LHCN-M2 (cell line): ENCODE results near the gene ITGAE. TPM values are rescaled to one million over a fixed set of nuclear protein-coding genes. Genes with fewer than 3 reads are reported as not detected.
A peak's percentile ranks its signal among the peaks of the same experiment; 100 is the strongest.

Experiments used
- DNase-seq: peaks from one replicate; pipeline ENCODE4 v3.0.0-alpha.2; 2012; ENCODE audit warnings: low read depth
- total RNA-seq: library from RNA; depleted of rRNA; stranded (reverse); fragments of >200 nt; gene quantifications from 2 replicates; pipeline ENCODE4 v1.2.3, GENCODE V29; 2014

ITGAE gene
- total RNA-seq, 1 experiment from 2014 or later, result 38.6 TPM

- DNase-seq, result no peak
These were observed 17.0 kb upstream of the ITGAE start for GRCh38 chr17:3817851-3818605.

GRCh38 chr17:3815925-3816324, 14.9 kb upstream of the ITGAE start:
- DNase-seq, result no peak

GRCh38 chr17:3815122-3815521, 14.1 kb upstream of the ITGAE start:
- DNase-seq, result no peak

- DNase-seq, result no peak
These were observed 13.4 kb upstream of the ITGAE start for GRCh38 chr17:3814361-3814760.

GRCh38 chr17:3813171-3813570, 12.2 kb upstream of the ITGAE start:
- no peak for DNase-seq

GRCh38 chr17:3812771-3813170, 11.8 kb upstream of the ITGAE start:
- no peak for DNase-seq

GRCh38 chr17:3812284-3812683, 11.3 kb upstream of the ITGAE start:
- no peak for DNase-seq

GRCh38 chr17:3810019-3810418, 9.0 kb upstream of the ITGAE start:
- DNase-seq, result no peak

GRCh38 chr17:3809135-3809534, 8.1 kb upstream of the ITGAE start:
- DNase-seq, result no peak

- DNase-seq, result no peak
These were observed 7.7 kb upstream of the ITGAE start for GRCh38 chr17:3808701-3809100.

GRCh38 chr17:3805581-3805980, 4.6 kb upstream of the ITGAE start:
- DNase-seq, result no peak

GRCh38 chr17:3804503-3804931, 3.5 kb upstream of the ITGAE start:
- DNase-seq, result no peak

GRCh38 chr17:3803308-3803640, 2.3 kb upstream of the ITGAE start:
- no peak for DNase-seq

- DNase-seq, result peak; percentile 73
These were observed 1.7 kb upstream of the ITGAE start for GRCh38 chr17:3802461-3803307.

- DNase-seq, result no peak
These were observed 804 bp upstream of the ITGAE start for GRCh38 chr17:3801792-3802191.

GRCh38 chr17:3801347-3801746, 359 bp upstream of the ITGAE start:
- no peak for DNase-seq

- DNase-seq, result no peak
These were observed 1.6 kb downstream of the ITGAE start for GRCh38 chr17:3799181-3799945.

GRCh38 chr17:3798273-3799180, 2.5 kb downstream of the ITGAE start:
- no peak for DNase-seq

- DNase-seq, result no peak
These were observed 4.2 kb downstream of the ITGAE start for GRCh38 chr17:3796822-3797170.

GRCh38 chr17:3796110-3796821, 4.7 kb downstream of the ITGAE start:
- no peak for DNase-seq
